Mammary epithelial cell (primary cell): ENCODE measurements around the gene SCN7A.

ENCODE experiments used
- EZH2 ChIP-seq: IDR thresholded peaks from 2 replicates; pipeline ENCODE4 v1.6.1; 2012; ENCODE audit warnings: low read length, inconsistent platforms, borderline replicate concordance
- TF ChIP-seq, protein P1 (sequence below), 2 donors: IDR thresholded peaks in 1 of 2; conservative IDR thresholded peaks in 1 of 2; 2 replicates each; pipeline ENCODE4 v1.5.1; 2011 to 2012; ENCODE audit warnings: inconsistent platforms in 2 of 2, low read length in 2 of 2, mild to moderate bottlenecking in 2 of 2, control low read depth in 1 of 2, low read depth in 1 of 2; ENCODE audit not compliant: insufficient read depth in 1 of 2; ENCODE audit errors: extremely low read depth in 1 of 2

DNA sequence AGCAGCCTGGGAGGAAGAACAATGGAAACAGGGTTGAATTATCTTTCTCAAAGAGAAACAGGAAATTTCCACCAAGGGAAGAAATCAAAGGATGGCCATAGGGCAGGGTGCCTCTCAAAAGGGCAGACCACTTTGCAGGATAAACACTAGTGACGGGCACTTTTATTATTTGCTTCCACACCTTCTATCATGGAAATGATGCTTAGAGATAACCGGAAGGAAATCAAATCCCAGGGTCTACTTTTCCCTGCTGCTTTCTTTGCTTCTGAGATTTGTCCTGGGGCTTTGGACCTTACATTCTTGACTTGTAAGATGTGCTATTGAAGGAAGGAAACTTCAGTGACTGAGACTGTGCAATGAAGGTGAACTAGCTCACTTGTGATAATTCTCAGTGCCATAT lies 117.2 kb downstream of the SCN7A start:
- TF ChIP-seq, protein P1, sequence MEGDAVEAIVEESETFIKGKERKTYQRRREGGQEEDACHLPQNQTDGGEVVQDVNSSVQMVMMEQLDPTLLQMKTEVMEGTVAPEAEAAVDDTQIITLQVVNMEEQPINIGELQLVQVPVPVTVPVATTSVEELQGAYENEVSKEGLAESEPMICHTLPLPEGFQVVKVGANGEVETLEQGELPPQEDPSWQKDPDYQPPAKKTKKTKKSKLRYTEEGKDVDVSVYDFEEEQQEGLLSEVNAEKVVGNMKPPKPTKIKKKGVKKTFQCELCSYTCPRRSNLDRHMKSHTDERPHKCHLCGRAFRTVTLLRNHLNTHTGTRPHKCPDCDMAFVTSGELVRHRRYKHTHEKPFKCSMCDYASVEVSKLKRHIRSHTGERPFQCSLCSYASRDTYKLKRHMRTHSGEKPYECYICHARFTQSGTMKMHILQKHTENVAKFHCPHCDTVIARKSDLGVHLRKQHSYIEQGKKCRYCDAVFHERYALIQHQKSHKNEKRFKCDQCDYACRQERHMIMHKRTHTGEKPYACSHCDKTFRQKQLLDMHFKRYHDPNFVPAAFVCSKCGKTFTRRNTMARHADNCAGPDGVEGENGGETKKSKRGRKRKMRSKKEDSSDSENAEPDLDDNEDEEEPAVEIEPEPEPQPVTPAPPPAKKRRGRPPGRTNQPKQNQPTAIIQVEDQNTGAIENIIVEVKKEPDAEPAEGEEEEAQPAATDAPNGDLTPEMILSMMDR (conservative IDR thresholded peaks at IDR 0.05 in 1 of 2, IDR thresholded peaks at IDR 0.05 in 1 of 2; ENCODE audit: extremely low read depth in 1 of 2, insufficient read depth in 1 of 2, low read depth in 1 of 2, low read length in 2 of 2) = no peak
- TF ChIP-seq EZH2 = no peak
